A549 (cell line): Measurements from ENCODE around the gene CDCA3.

Source experiments
- CBX8 ChIP-seq: fragments of 200-600 bp; sonication (generic); IDR thresholded peaks from 2 replicates; pipeline ENCODE4 v1.6.1; 2016
- EP300 ChIP-seq, 2 experiments: fragments of >200 bp; sonication (Bioruptor Twin); formaldehyde crosslinking; IDR thresholded peaks; 2 replicates in 1 of 2; 3 replicates in 1 of 2; pipeline ENCODE4 v1.6.1; 2016 to 2017
- ESRRA ChIP-seq: fragments of 150-350 bp; IDR thresholded peaks from 2 replicates; pipeline ENCODE4 v1.6.1; 2014; ENCODE audit warnings: mild to moderate bottlenecking, low read length, borderline replicate concordance
- FOSL2 ChIP-seq, 2 experiments: fragments of 450-650 bp in 1 of 2; fragments of >200 bp in 1 of 2; sonication (Bioruptor Twin) in 1 of 2; formaldehyde crosslinking; IDR thresholded peaks; 2 replicates each; pipeline versions ENCODE4 v1.5.0 to v1.6.1; 2016 to 2020; ENCODE audit warnings: mild to moderate bottlenecking in 1 of 2, moderate library complexity in 1 of 2
- JUN ChIP-seq, 2 experiments: fragments of >200 bp; sonication (Bioruptor Twin); formaldehyde crosslinking; IDR thresholded peaks; 2 replicates in 1 of 2; 3 replicates in 1 of 2; pipeline ENCODE4 v1.6.1; 2016 to 2017
- PBX3 ChIP-seq: IDR thresholded peaks from 2 replicates; pipeline ENCODE4 v1.6.1; 2012
- POLR2A ChIP-seq: IDR thresholded peaks from 2 replicates; pipeline ENCODE4 v1.6.1; 2012; ENCODE audit warnings: mild to moderate bottlenecking, low read length
- POLR2AphosphoS2 ChIP-seq: conservative IDR thresholded peaks from 2 replicates; pipeline ENCODE4 v1.6.1; 2012; ENCODE audit warnings: low read length, improper control_type of control experiment, inconsistent platforms
- RFX5 ChIP-seq: fragments of 450-650 bp; IDR thresholded peaks from 2 replicates; pipeline ENCODE4 v1.7.1; 2014; ENCODE audit warnings: antibody characterized with exemption, mild to moderate bottlenecking, moderate library complexity
- SMC3 ChIP-seq: fragments of >200 bp; sonication (Bioruptor Twin); formaldehyde crosslinking; IDR thresholded peaks from 3 replicates; pipeline ENCODE4 v1.6.1; 2018; ENCODE audit warnings: inconsistent platforms
- TF ChIP-seq, protein P1 (sequence below): fragments of >200 bp; sonication (Bioruptor Twin); formaldehyde crosslinking; IDR thresholded peaks from 3 replicates; pipeline ENCODE4 v1.5.1; 2016
- TF ChIP-seq, protein P2 (sequence below): IDR thresholded peaks from 2 replicates; pipeline ENCODE4 v1.6.1; 2012

GRCh38 chr12:6890789-6891645, 39.9 kb upstream of the CDCA3 start:
- TF ChIP-seq, protein P1, sequence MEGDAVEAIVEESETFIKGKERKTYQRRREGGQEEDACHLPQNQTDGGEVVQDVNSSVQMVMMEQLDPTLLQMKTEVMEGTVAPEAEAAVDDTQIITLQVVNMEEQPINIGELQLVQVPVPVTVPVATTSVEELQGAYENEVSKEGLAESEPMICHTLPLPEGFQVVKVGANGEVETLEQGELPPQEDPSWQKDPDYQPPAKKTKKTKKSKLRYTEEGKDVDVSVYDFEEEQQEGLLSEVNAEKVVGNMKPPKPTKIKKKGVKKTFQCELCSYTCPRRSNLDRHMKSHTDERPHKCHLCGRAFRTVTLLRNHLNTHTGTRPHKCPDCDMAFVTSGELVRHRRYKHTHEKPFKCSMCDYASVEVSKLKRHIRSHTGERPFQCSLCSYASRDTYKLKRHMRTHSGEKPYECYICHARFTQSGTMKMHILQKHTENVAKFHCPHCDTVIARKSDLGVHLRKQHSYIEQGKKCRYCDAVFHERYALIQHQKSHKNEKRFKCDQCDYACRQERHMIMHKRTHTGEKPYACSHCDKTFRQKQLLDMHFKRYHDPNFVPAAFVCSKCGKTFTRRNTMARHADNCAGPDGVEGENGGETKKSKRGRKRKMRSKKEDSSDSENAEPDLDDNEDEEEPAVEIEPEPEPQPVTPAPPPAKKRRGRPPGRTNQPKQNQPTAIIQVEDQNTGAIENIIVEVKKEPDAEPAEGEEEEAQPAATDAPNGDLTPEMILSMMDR, result peak; percentile 95
- TF ChIP-seq, protein P2, sequence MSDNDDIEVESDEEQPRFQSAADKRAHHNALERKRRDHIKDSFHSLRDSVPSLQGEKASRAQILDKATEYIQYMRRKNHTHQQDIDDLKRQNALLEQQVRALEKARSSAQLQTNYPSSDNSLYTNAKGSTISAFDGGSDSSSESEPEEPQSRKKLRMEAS, result peak; percentile 71
- TF ChIP-seq PBX3 (0 out of 2 replicates have a peak, but pooled peaks have one; percentile 45), FOSL2 (IDR thresholded peaks at IDR 0.05) (no peak), FOSL2 (CRISPR knock-in tag; IDR thresholded peaks at IDR 0.05) (peak; percentile 82), JUN (IDR thresholded peaks at IDR 0.05) (peak; percentile 95 to 97), EP300 (IDR thresholded peaks at IDR 0.05) (peak in 1 of 2 experiments; percentile 54; a peak in 1 of 5 replicates), RFX5 (no peak), ESRRA (no peak), POLR2AphosphoS2 (no peak), CBX8 (no peak), POLR2A (peak; percentile 70), SMC3 (peak; percentile 95)
